GM18868 (cell line): ENCODE results near the gene CALML6.

ENCODE experiments used
- ATAC-seq: cut with Tn5 transposase; IDR thresholded peaks from one replicate; pipeline ENCODE4 v1.9.1; 2021; ENCODE audit warnings: mild to moderate bottlenecking, moderate library complexity; ENCODE audit not compliant: unreplicated experiment

Gene CALML6

DNA sequence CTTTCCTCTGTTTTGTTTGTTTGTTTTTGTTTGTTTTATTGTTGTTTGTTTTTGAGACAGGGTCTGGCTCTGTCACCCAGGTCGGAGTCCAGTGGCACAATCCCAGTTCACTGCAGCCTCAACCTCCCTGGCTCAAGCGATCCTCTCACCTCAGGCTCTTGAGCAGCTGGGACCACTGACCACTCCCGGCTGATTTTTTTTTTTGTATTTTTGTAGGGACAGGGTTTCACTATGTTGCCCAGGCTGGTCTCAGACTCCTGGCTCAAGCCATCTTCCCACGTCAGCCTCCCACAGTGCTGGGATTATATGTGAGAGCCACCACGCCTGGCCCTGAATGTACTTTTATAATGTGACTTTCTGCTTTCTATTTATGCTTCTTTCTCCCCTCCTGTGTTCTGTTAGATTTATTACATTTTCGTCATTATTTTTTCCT is 5.0 kb upstream of the CALML6 start:
- ATAC-seq = no peak

DNA sequence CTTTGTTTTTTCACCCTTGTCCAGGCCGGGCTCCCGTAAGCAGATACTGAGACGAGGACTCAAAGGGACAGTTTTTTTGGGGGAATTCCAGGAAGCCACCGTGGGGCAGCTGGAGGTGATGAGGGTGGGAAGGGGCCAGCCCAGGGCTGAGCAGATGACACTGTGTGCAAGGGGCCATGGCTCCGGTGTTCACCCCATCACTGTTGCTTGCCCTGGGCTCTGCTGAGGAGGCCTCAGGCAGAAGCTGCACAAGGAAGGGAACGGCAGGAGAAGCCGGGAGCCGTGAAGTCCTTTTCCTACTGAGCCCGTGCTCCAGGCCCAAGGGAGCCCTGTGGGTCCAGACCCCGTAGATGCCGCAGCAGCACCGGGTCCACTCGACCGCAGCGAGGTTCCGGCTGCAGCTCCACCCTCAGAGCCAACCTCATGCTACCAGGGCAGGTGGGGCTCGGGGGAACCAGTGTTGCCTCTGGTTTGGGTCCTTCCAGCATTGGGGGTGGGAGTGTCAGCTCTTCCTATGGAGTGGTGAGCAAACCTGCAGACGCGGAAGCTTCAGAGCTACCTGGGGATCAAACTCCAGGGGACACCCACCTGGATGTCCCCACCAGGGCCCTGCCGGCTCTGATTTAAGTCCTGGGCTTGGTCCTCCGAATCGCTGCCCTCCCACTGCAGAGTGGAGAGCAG is 4.3 kb upstream of the CALML6 start:
- no peak for ATAC-seq

DNA sequence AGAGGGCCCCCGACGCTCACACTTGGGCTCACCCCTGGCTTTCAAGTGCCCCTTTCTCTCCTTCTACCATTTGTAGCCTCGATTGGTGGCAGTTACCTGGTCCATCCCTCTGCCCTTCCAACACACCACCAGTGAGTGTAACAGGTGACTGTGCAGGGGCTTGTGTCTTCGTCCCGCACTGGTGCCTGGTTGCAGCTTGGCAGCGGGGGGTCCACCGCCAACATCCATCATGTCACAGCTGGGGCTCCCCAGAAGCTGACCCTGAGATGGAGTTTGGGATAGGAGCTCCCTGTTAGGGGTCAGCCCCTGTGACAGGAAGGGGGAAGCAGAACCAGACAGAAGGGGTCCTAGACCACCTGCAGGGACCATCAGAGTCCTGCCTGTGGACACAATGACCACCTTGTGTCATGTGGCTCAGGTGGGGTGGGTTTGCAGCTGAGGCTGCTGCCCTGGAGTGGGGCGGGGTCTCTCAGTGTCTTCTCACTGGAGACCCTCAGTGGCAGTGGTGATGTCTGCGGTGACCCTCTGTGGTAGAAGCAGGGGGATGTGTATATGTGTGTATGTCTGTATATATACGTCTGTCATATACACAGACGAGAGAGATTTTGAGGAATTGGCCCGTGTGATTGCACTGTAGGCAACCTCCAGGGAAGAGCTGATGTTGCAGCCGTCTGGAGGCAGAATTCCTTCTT is 3.6 kb upstream of the CALML6 start:
- no peak for ATAC-seq

DNA sequence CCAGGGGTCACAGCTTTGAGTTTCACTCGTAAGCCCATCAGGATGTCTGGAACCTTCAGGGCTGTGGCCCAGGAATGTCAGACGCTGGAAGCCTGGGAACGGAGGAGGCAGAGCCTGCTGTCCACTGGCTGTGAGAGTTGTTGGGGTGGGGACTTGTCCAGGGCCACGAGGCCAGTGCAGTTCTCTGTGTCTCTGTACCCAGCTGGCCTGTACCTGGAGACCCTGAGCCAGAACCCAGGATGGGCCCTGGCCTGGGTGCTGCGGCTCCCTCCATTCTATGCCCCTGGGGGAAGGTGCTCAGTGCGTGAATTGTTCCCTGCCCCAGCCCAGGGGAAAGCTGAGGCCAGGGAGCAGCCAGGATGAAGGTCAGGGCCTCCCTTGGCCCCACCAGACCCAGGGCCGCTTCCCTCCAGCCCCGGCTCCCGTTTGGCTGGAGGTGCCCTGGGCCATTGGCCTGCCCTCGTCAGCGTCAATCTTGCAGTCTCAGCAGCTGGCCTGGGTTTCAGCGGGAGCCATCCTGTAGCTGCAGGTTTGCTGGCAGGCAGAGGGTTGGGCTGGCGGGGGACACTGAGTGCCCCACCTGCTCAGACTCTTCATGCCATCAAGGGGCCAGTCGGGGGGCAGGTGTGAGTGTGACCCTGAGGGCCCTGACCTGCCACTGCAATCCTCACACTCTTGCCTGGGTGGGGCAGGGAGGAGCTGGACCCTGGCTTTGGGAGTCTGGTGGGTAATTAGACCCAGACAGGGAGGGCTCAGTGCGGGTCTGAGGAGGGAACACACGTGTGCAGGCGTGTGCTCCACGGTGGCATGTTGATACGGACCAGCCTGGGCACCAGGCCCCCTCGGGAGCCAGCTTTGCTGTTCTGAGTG is 724 bp upstream of the CALML6 start:
- no peak for ATAC-seq

DNA sequence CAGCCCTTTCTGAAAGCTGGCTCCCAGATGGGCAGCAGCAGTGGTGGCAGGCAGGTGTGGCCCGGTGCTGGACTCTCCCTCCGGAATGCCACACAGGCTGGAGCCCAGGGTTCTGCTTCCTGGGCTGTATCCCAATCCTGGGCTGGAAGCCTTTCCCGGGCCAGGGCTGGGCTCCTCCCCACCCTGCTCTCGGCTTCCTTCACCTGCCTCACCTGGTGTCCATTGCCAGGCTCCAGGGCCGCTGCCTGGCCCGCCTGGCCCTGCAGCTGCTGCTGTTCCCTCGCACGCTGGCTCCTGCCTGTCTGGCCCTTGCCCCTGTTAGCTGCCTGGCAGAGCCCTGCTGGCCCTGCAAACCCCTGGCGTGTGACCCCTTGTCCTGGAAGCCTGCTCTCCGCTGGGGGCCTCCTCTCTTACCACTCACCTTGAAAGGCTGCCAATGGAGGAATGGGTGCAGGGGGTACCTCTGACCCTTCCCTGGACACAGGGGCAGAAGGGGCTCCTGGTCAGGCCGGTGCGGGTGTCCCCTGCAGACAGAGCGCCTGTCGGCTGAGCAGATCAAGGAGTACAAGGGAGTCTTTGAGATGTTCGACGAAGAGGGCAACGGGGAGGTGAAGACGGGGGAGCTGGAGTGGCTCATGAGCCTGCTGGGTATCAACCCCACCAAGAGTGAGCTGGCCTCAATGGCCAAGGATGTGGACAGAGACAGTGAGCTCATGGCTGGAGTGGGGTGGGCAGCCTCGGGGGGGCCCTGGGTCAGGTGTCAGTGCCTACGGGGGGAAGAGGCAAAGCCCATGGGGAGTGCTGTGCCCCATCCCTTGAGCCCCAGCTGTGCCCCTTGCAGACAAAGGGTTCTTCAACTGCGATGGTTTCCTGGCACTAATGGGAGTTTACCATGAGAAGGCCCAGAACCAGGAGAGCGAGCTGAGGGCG is 1.1 kb downstream of the CALML6 start:
- no peak for ATAC-seq

DNA sequence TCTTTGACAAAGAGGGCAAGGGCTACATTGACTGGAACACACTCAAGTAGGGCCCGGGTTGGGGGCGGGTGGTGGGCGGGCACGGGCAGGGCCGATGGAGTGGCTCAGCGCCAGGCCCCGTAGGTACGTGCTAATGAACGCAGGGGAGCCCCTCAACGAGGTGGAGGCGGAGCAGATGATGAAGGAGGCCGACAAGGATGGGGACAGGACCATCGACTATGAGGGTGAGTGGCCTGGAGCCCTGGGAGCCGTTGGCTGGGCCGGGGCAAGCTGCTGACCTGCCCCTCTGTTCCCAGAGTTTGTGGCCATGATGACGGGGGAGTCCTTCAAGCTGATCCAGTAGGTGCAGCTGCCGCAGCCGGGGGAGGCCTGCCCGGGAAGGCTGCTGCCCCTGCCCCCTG is 1.8 kb downstream of the CALML6 start:
- no peak for ATAC-seq

DNA sequence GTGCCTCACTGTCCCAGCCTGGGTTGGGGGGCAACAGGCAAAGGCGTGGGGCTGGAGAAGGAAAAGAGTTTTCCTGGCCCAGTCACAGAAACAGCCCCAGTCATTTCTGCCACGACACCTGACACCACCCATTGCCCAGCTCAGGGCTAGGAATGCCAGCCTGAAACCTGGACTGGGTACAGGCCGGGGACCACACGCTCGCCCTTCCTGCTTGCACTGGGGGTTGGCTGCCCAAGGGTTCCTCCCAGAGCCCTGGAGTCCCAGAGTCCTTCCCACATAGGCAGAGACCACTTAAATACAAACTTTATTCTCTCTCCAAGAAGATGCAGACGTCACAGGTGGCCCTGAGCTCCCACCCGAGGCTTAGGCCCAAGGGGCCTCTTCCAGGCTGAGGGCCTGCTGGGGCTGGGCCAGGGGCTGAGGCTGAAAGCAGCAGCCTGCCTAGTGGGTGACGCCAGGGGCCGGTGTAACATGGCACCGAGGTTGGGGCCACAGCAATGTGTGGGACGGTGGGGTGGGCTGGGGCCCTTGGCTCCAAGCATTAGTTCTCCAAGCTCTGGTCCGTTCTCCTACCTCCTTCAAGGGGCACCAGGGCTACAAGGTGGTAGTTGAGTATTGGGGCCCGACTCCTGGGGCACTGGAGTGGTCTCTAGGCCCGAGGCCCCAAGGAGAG is 2.4 kb downstream of the CALML6 start:
- ATAC-seq = no peak

DNA sequence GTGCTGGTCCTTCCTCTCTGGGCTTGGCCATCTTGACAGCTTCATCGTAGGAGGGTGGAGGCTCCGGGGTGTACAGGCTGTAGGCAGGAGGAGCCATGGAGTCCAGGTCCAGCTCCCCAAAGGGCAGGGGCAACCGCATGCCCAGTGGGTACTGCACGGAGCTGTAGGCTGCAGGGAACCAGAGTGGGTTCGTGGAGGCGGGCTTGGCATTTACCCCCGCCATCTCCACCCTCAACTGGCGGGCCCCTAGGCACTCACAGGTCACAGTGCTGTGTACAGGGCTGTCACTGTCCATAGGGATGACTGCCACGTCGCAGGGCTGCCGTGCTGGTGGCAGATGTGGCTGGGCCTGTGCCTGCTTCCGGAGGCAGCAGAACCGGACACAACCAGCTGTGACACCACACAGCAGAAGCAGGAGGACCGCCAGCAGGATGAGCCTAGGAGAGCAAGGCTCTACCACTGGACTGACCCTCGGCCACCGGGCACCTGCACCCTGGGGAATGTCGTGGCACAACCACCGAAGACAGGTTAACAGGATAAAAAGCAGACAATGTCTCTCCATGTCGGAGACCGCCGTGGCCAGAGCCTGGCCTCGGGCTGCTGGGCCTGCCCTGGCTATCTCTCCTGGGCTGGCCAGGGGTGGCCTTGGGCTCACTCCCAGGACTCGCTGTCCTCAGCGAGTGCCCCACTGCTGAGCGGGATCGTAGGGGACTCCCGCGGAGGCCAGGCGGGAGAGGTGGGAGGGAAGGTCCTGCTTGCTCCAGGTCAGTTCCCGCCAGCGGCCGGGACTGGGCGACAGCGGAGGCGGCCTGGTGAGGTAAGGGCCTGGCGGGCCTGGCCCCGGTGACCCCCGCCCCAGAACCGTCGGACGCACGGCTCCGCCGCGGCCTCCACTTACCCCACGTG is 3.2 kb downstream of the CALML6 start:
- no peak for ATAC-seq

DNA sequence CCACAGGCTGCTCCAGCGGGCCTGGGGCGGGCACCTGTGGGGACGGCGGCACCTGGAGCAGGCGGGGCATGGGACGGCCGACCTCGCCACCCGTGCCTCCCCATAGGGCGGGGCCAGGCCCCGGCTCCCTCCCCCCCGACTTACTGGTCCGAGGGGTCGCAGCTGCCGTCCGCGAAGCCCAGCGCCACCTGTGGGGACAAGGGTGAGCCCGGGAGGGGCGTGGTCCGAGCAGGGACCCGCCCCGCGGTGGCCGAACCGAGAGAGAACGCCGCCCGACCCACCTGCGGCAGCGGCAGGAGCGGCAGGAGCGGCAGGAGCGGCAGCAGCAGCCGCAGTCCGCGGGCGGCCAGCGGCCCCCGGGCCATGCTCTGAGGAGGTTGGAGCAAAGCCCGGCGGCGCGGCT is 3.8 kb downstream of the CALML6 start, which contains the start of gene TMEM52:
TMEM52 (minus strand) TSS at position 379 of the 403 bp plus-strand sequence; CDS start at position 365, 14 bp downstream.
- no peak for ATAC-seq

DNA sequence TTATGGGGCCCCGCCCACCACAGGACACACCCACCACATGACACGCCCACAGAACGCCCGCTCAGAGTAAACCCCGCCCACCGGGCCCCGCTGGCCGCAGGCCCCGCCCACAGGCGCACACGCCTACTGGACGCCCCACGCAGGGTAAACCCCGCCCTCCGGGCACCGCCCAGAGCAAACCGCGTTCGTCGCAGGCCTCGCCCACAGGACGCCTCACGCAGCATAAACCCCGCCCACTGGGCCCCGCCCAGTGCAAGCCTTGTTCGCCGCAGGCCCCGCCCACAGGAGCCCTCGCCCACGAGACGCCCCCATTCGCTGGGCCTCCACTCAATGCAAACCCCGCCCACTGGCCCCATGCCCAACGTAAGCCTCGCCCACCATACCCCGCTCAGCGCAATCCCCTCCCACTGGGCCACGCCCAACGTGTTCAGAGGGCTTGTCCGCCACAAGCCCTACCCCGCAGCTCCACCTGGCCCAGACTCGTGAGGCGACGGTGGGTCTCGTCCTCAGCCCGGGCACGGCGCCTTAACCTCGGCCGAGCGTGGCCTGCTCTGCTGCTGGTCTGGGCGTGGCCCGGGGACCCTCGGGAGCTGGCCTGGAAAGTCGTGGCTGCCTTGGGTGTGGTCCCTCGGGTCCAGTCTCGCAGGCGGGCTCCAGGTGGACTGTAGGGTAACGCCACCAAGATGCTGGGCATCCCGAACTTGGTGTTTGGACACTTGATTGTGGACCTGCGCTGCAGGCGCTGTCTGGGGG is 4.4 kb downstream of the CALML6 start:
- peak; percentile 81 for ATAC-seq

DNA sequence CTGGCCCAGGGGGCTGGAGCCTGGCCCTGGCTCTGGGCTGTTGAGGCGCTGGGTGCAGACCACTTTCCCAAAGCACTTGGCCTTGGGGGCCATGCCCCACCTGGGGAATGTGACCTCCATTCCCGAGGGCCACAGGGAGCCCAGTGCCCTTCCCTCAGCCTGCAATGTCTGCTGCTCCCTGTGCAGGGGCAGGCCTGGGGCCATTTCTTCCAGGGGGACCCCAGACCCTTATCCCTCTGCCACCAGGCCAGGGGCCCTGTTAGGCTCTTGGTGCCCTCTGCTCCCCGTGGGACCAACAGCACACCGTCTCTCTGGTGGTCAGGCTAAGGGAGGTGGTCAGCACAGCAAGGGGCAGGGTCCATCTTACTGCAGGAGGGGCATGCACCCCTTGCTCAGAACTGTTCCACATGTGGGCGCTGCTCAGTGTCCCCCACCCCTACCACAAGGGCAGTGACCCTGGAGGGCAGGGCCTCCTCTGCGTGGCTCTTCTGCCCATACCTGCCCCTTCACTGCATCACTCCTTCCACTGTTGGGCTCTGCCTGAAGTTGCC is 5.1 kb downstream of the CALML6 start:
- ATAC-seq = no peak

DNA sequence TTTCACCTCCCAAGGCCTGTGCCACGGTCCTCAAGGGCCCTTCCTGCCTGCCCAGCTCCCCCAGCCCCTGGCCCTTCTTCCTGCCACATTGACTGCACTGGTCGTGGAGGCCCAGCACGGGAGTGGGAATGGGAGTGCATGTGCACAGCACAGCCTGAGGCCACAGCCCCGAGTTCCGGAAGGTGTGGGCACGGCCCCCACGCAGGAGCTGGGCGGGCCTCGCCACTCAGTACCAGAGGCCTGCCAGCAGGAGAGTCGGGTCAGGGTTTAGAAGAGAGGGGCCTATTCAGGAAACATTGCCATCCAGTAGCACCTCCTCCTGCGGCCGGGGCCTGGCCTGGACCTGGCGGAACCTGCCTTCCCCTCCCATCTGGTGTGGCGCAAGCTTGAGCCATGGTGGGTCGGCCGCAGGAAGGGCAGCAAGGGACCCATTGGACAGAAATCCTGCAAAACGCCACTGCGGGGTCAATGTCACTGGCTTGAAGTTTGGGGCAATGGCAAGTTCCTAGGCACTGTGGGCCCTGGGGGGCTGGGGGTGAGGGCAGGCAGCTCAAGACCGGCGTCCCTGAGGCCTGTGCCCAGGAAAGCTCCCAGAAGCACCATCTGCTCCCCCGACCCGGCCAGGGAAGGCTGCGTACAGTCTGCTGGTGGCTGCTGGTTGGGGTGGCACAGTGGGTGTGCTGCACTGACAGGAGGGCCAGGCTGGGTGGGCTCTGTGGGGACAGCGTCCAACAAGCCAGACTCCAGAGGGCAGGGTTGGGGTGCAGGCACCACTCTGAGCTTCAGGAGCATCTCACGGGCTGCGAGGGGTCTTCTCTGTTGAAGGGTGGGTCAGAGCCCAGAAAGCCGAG is 5.8 kb downstream of the CALML6 start:
- no peak for ATAC-seq

DNA sequence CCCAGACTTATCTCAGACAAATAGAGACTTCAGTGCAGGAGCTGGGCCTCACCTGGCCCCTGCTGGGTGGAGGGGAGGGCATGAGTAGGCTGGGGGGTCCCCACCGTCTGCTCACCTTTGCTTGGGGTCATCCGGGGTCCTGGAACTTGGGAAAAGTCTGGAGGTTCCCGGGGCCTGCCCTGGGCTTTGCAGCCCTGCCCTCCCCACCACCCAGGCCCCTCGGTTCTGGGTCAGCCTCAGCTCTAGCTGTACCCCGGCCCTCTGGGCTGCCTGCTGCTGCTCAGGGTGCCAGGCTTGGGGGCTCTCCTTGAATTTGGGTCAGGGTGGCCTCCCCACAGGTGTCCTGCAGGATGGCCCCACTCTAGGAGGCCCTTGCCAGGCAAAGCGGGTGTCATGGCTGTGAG is 6.4 kb downstream of the CALML6 start:
- ATAC-seq = no peak

DNA sequence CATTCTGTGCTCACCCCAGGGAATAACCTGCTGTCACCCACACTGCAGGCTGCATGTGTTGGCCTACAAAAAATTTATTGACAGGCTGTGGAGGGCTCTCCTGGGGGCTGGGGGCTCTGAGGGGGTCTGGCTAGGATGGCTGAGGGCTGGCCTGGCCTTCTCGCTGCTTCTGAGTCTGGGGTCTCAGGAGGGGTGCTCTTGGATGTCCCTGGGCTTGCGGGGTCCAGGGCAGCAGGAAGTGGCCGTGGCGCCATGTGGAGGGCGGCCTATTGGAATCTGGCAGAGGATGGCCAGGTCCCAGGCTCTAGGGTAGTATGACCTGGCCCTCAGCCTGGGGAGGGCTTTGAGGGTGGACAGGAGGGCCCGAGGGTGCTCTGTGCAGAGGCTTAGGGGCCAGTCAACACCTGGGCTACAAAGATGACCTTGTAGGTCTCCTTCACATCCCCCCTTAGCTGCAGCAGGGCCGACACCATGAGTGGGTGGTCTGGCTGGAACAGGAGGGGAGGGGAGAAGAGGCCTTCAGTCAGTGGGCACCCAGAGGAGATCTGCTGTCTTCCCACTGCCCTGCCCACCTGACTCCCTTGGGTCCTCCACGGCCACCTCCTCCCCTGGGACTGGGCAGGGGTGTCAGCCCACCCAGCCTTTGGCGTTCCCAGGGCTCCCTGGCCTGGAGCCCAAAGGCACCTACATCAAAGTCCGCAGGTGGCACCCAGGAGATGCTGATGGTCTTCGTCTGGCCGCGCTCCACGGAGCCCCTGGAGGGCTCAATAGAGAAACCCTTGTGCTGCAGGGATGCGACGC is 7.0 kb downstream of the CALML6 start:
- no peak for ATAC-seq

DNA sequence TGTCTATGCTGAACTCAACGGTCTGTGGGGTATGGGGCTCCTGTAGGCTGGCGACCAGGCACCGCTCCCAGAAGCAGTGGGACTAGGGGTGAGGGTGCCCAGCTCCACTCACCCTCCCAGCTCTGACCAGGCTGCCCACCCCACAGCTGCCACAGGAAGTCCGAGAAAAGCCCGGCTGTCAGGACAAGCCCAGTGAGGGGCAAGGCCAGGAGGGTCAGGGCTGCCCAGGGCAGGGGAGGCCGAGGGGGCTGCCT is 7.6 kb downstream of the CALML6 start:
- ATAC-seq = no peak
